ENCODE measurements around the gene PEX1.
"Not testable (repeated sequence)": the region's sequence is repeated elsewhere in the genome, so short reads cannot be mapped to it uniquely, and the experiment has no call there.

Gene PEX1

DNA sequence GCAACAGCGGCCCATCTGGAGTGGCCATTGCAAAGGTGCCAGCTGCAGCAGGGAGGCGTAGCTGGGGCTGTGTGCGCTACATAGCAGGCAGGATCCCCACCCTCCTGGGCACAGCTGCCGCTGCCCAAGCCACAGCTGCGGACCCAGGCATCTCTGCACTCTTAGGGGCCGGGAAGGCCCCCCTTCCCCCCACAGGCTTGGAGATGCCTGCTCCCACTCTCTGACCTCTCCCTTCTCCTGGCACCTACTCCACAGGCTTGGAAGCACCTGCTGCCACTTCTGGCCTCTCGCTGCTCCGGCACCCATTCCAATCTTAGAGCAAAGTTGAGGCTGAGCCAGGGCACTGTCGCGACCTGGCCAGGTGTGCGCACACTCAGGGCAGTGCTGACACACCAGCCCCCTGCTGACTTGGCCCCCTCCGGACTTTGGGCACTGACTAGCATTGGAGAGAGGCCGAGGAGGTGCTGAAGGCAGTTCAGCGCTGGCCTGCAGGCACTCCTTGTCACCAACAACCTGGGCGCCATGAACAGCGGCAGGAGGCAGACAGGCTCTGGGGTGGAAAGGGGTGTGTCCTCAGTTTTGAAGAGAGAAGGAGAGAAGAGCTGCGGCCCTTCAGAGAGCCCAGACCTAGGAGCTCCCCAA is 18.7 kb upstream of the PEX1 start:
- no peaks in the 10 kb centered on the region for H3K36me3 ChIP-seq (ENCODE audit: control insufficient read depth in 1 of 2, insufficient read depth in 2 of 2, low read length in 2 of 2)

DNA sequence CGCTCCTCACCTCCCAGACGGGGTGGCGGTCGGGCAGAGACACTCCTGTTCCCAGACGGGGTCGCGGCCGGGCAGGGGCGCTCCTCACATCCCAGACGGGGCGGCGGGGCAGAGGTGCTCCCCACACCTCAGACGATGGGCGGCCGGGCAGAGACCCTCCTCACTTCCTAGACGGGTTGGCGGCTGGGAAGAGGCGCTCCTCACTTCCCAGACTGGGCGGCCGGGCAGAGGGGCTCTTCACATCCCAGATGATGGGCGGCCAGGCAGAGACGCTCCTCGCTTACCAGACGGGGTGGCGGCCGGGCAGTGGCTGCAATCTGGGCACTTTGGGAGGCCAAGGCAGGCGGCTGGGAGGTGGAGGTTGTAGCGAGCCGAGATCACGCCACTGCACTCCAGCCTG is 16.8 kb upstream of the PEX1 start:
- not testable (repeated sequence) for H3K36me3 ChIP-seq (ENCODE audit: control insufficient read depth in 1 of 2, insufficient read depth in 2 of 2, low read length in 2 of 2); H3K27me3 ChIP-seq (ENCODE audit: control insufficient read depth in 1 of 2, insufficient read depth in 2 of 2, low read length in 2 of 2); H3K27ac ChIP-seq (ENCODE audit: low read depth, low read length); H3K9ac ChIP-seq (ENCODE audit: low read depth in 1 of 2, low read length in 2 of 2); H3K9me3 ChIP-seq (ENCODE audit: control insufficient read depth in 1 of 2, low read length in 2 of 2); H3K4me1 ChIP-seq (ENCODE audit: control insufficient read depth in 1 of 2, insufficient read depth in 2 of 2, low read length in 2 of 2); H3K4me3 ChIP-seq (ENCODE audit: low read depth in 1 of 2, low read length in 2 of 2)

More for the DNA sequence above, 18.7 kb upstream of the PEX1 start:
- H3K27me3 ChIP-seq (ENCODE audit: control insufficient read depth in 1 of 2, insufficient read depth in 2 of 2, low read length in 2 of 2), result no peaks in the 10 kb centered on the region
- no peak overlapping the region for H3K9ac ChIP-seq (ENCODE audit: low read depth in 1 of 2, low read length in 2 of 2)
- no peaks in the 10 kb centered on the region for H3K9me3 ChIP-seq (ENCODE audit: control insufficient read depth in 1 of 2, low read length in 2 of 2)
- no peak overlapping the region for H3K27ac ChIP-seq (ENCODE audit: low read depth, low read length)
- H3K4me3 ChIP-seq (ENCODE audit: low read depth in 1 of 2, low read length in 2 of 2), result no peak overlapping the region
- no peaks in the 10 kb centered on the region for H3K4me1 ChIP-seq (ENCODE audit: control insufficient read depth in 1 of 2, insufficient read depth in 2 of 2, low read length in 2 of 2)

DNA sequence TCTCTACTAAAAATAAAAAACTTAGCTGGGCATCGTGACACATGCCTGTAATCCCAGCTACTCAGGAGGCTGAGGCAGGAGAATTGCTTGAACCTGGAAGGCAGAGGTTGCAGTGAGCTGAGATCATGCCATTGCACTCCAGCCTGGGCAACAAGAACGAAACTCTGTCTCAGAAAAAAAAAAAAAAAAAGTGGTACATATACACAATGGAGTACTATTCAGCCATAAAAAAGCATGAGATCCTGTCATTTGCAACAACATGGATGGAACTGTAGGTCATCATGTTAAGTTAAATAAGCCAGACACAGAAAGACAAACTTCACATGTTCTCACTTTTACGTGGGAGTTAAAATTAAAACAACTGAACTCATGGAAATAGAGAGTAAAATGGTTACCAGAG is 15.2 kb upstream of the PEX1 start:
- not testable (repeated sequence) for H3K27ac ChIP-seq (ENCODE audit: low read depth, low read length); H3K36me3 ChIP-seq (ENCODE audit: control insufficient read depth in 1 of 2, insufficient read depth in 2 of 2, low read length in 2 of 2); H3K9me3 ChIP-seq (ENCODE audit: control insufficient read depth in 1 of 2, low read length in 2 of 2); H3K9ac ChIP-seq (ENCODE audit: low read depth in 1 of 2, low read length in 2 of 2); H3K27me3 ChIP-seq (ENCODE audit: control insufficient read depth in 1 of 2, insufficient read depth in 2 of 2, low read length in 2 of 2); H3K4me3 ChIP-seq (ENCODE audit: low read depth in 1 of 2, low read length in 2 of 2); H3K4me1 ChIP-seq (ENCODE audit: control insufficient read depth in 1 of 2, insufficient read depth in 2 of 2, low read length in 2 of 2)

DNA sequence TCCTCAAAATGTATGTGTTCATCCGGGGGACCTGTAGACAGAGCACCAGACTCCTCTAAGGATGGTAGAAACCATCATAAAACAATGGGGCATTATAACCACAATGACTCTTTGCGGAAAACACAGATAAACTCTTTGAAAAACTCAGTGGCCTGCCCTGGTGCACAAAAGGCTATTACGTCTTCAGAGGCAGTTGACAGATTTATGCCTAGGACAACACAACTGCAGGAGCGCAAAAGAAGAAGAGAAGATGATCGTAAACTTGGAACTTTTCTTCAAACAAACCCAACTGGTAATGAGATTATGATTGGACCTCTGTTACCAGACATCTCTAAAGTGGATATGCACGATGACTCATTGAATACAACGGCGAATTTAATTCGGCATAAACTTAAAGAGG is 6.3 kb upstream of the PEX1 start:
- no peak overlapping the region for H3K27ac ChIP-seq (ENCODE audit: low read depth, low read length)
- no peak overlapping the region for H3K4me3 ChIP-seq (ENCODE audit: low read depth in 1 of 2, low read length in 2 of 2)
- no peaks in the 10 kb centered on the region for H3K27me3 ChIP-seq (ENCODE audit: control insufficient read depth in 1 of 2, insufficient read depth in 2 of 2, low read length in 2 of 2)
- H3K9ac ChIP-seq (ENCODE audit: low read depth in 1 of 2, low read length in 2 of 2), result no peak overlapping the region
- peaks cover 2% of the 10 kb centered on the region in 2 donors for H3K4me1 ChIP-seq (ENCODE audit: control insufficient read depth in 1 of 2, insufficient read depth in 2 of 2, low read length in 2 of 2)
- no peaks in the 10 kb centered on the region for H3K9me3 ChIP-seq (ENCODE audit: control insufficient read depth in 1 of 2, low read length in 2 of 2)
- peaks cover 47 to 71% of the 10 kb centered on the region in 2 donors for H3K36me3 ChIP-seq (ENCODE audit: control insufficient read depth in 1 of 2, insufficient read depth in 2 of 2, low read length in 2 of 2)

DNA sequence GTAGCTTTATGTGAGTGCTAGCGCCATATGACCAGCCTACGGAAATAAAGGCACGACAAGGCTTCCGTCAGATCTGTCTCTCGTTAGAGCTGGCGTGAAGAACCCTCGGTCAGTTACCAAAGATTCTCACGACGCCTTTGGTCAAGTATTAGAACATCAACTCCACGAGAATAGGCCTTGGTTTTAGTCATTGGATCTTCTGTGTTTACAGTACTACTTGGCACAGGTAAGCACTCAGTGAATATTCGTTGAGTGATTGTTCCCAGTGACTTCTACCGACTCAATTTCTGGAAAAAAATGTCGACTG is 591 bp upstream of the PEX1 start:
- Histone ChIP-seq H3K36me3 (ENCODE audit: control insufficient read depth in 1 of 2, insufficient read depth in 2 of 2, low read length in 2 of 2) (peaks cover 21 to 32% of the 10 kb centered on the region in 2 donors), H3K9ac (ENCODE audit: low read depth in 1 of 2, low read length in 2 of 2) (peak overlapping the region; percentile 91 to 97), H3K27me3 (ENCODE audit: control insufficient read depth in 1 of 2, insufficient read depth in 2 of 2, low read length in 2 of 2) (no peaks in the 10 kb centered on the region), H3K4me1 (ENCODE audit: control insufficient read depth in 1 of 2, insufficient read depth in 2 of 2, low read length in 2 of 2) (peaks cover 16 to 18% of the 10 kb centered on the region in 2 donors), H3K9me3 (ENCODE audit: control insufficient read depth in 1 of 2, low read length in 2 of 2) (no peaks in the 10 kb centered on the region), H3K27ac (ENCODE audit: low read depth, low read length) (peak overlapping the region; percentile 85), H3K4me3 (ENCODE audit: low read depth in 1 of 2, low read length in 2 of 2) (peak overlapping the region; percentile 99 to 100)

DNA sequence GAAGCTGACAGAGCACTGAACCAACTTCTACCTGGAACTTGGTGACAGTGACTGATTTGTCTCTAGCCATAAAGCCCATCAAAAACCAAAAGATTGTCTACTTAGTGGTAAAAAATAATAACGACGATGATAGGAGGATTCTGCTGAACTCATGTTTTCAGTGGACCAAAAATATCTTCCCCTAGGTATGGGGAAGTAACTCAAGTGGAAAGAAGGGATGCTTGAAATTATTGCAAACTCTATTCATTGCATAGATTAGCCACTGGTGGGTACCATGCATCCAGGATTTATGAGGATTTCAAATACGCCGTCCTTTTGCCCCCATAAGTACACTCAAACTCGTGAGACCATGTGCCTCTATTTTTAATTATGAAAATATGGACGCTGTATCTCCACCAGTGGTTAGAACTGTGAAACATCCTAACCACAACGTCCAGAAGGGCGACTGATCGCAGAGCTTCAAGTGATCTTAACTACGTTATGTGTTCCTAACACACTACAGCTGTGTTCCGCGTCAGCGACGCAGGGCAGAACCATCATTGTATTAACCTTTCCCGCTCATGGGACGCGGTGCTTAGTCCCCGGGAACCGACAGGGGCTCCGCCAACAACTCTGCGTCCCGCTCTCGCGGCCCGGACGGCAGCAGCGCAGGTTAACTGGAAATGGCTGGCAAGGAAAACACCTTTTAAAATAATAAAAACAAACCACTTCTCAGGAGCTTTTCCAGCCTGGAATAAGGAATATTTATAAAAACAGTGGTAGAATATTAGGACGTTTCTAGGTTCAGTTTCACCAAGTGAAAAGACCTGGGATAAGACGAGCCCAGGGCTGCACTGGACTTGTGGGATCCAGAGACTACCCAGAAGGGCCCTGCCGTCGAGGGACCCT is 776 bp downstream of the PEX1 start:
- no peaks in the 10 kb centered on the region for H3K9me3 ChIP-seq (ENCODE audit: control insufficient read depth in 1 of 2, low read length in 2 of 2)
- H3K9ac ChIP-seq (ENCODE audit: low read depth in 1 of 2, low read length in 2 of 2), result peak overlapping the region; percentile 76 to 80
- H3K27me3 ChIP-seq (ENCODE audit: control insufficient read depth in 1 of 2, insufficient read depth in 2 of 2, low read length in 2 of 2), result no peaks in the 10 kb centered on the region
- peak overlapping the region; percentile 75 for H3K27ac ChIP-seq (ENCODE audit: low read depth, low read length)
- H3K4me1 ChIP-seq (ENCODE audit: control insufficient read depth in 1 of 2, insufficient read depth in 2 of 2, low read length in 2 of 2), result peaks cover 16 to 18% of the 10 kb centered on the region in 2 donors
- peaks cover 7 to 20% of the 10 kb centered on the region in 2 donors for H3K36me3 ChIP-seq (ENCODE audit: control insufficient read depth in 1 of 2, insufficient read depth in 2 of 2, low read length in 2 of 2)
- peak overlapping the region; percentile 93 to 94 for H3K4me3 ChIP-seq (ENCODE audit: low read depth in 1 of 2, low read length in 2 of 2)

DNA sequence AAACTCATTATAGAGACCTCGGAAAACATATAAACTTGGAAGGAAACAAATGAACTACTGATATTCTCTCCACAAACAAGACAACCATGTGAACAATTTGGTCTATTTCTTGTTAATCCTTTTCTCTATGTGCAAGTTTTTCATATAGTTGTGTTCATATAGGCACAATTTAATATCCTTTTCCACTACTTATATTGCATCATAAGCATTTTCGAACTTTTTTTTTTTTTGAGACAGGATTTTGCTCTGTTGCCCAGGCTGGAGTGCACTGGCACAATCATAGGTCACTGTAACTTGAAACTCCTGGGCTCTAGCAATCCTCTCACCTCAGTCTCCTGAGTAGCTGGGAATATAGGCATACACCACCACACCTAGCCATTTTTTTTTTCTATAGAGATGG is 5.2 kb downstream of the PEX1 start:
- Histone ChIP-seq H3K36me3 (ENCODE audit: control insufficient read depth in 1 of 2, insufficient read depth in 2 of 2, low read length in 2 of 2) (peaks cover 3 to 4% of the 10 kb centered on the region in 2 donors), H3K9ac (ENCODE audit: low read depth in 1 of 2, low read length in 2 of 2) (no peak overlapping the region), H3K4me3 (ENCODE audit: low read depth in 1 of 2, low read length in 2 of 2) (no peak overlapping the region), H3K27me3 (ENCODE audit: control insufficient read depth in 1 of 2, insufficient read depth in 2 of 2, low read length in 2 of 2) (no peaks in the 10 kb centered on the region), H3K9me3 (ENCODE audit: control insufficient read depth in 1 of 2, low read length in 2 of 2) (no peaks in the 10 kb centered on the region), H3K27ac (ENCODE audit: low read depth, low read length) (no peak overlapping the region), H3K4me1 (ENCODE audit: control insufficient read depth in 1 of 2, insufficient read depth in 2 of 2, low read length in 2 of 2) (peaks cover 6 to 9% of the 10 kb centered on the region in 2 donors)

DNA sequence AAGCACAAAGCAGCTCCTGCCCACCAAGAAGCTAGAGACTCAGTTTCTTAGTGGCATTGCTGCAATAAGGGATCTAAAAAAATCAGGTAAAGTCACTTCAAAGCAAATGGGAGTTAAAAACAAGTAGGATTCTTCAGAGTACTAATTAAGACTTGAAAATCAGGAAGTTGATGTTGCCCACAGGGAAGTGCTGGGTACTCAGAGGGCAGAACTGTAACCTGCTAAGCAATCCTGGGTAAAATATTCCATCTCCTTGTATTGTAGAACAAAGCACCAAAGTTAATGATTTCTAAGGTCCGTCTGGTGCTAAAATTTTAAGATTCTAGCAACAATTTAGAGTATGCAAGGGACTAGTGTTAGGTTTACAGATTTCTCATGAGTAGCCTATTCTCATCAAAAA is 8.3 kb downstream of the PEX1 start:
- H3K27ac ChIP-seq (ENCODE audit: low read depth, low read length), result no peak overlapping the region
- no peaks in the 10 kb centered on the region for H3K4me1 ChIP-seq (ENCODE audit: control insufficient read depth in 1 of 2, insufficient read depth in 2 of 2, low read length in 2 of 2)
- no peak overlapping the region for H3K4me3 ChIP-seq (ENCODE audit: low read depth in 1 of 2, low read length in 2 of 2)
- no peaks in the 10 kb centered on the region for H3K9me3 ChIP-seq (ENCODE audit: control insufficient read depth in 1 of 2, low read length in 2 of 2)
- no peak overlapping the region for H3K9ac ChIP-seq (ENCODE audit: low read depth in 1 of 2, low read length in 2 of 2)
- no peaks in the 10 kb centered on the region for H3K27me3 ChIP-seq (ENCODE audit: control insufficient read depth in 1 of 2, insufficient read depth in 2 of 2, low read length in 2 of 2)
- peaks cover 3 to 16% of the 10 kb centered on the region in 2 donors for H3K36me3 ChIP-seq (ENCODE audit: control insufficient read depth in 1 of 2, insufficient read depth in 2 of 2, low read length in 2 of 2)

DNA sequence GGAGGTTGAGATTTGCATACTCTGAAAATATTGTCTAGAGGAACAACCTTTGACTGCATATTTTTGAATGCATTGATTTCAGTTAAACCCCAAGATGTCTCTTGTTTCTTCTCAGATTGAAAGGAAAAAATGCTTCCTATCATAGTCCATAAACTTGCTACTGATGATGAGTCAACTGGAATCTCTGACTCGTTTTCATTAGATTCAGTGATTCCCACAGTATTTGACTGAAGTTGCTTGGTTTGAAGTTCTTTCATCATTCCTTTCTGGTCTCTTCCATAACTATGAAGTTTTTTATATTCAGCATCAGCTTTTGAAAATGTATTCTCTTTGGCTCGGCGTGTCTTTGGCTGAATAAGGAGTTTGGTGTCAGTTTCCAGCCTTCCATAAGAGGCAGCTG is 10.7 kb downstream of the PEX1 start:
- no peak overlapping the region for H3K27ac ChIP-seq (ENCODE audit: low read depth, low read length)
- no peaks in the 10 kb centered on the region for H3K27me3 ChIP-seq (ENCODE audit: control insufficient read depth in 1 of 2, insufficient read depth in 2 of 2, low read length in 2 of 2)
- H3K9me3 ChIP-seq (ENCODE audit: control insufficient read depth in 1 of 2, low read length in 2 of 2), result no peaks in the 10 kb centered on the region
- H3K4me3 ChIP-seq (ENCODE audit: low read depth in 1 of 2, low read length in 2 of 2), result no peak overlapping the region
- H3K4me1 ChIP-seq (ENCODE audit: control insufficient read depth in 1 of 2, insufficient read depth in 2 of 2, low read length in 2 of 2), result no peaks in the 10 kb centered on the region
- peaks cover 3 to 22% of the 10 kb centered on the region in 2 donors for H3K36me3 ChIP-seq (ENCODE audit: control insufficient read depth in 1 of 2, insufficient read depth in 2 of 2, low read length in 2 of 2)
- no peak overlapping the region for H3K9ac ChIP-seq (ENCODE audit: low read depth in 1 of 2, low read length in 2 of 2)

DNA sequence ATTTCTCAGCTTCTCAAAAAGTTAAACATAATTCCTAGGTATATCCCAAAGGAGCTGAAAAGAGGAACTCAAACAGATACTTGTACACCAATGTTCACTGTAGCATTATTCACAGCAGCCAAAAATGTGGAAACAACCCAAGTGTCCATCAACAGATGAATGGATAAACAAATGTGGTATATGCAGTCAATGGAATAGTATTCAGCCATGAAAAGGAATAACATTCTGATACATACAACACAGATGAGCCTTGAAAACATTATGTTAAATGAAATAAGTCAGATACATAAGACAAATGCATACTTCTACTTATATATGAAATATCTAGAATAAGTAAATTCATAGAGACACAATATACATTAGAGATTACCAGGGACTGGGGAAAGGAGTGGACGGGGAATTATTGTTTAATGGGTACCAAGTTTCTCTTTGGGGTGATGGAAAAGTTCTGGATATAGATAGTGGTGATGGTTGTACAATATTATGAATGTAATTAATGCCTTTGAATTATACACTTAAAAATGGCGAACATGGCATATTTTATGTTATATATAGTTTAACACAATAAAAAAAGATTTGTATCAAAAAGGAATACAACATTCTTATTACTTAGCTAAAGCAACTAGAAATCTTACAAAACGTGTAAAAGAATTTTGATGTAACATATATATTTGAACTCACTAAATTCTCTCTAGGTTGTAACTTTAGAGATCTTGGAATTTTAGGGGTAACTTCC is 15.0 kb downstream of the PEX1 start:
- Histone ChIP-seq H3K4me1 (ENCODE audit: control insufficient read depth in 1 of 2, insufficient read depth in 2 of 2, low read length in 2 of 2) (no peaks in the 10 kb centered on the region), H3K9me3 (ENCODE audit: control insufficient read depth in 1 of 2, low read length in 2 of 2) (no peaks in the 10 kb centered on the region), H3K36me3 (ENCODE audit: control insufficient read depth in 1 of 2, insufficient read depth in 2 of 2, low read length in 2 of 2) (peaks cover under 1 to 25% of the 10 kb centered on the region in 2 donors), H3K27me3 (ENCODE audit: control insufficient read depth in 1 of 2, insufficient read depth in 2 of 2, low read length in 2 of 2) (no peaks in the 10 kb centered on the region), H3K4me3 (ENCODE audit: low read depth in 1 of 2, low read length in 2 of 2) (no peak overlapping the region), H3K9ac (ENCODE audit: low read depth in 1 of 2, low read length in 2 of 2) (no peak overlapping the region), H3K27ac (ENCODE audit: low read depth, low read length) (no peak overlapping the region)
